Measurements from ENCODE around the gene SLC16A7.
"Not testable (repeated sequence)": the region's sequence is repeated elsewhere in the genome, so short reads cannot be mapped to it uniquely, and the experiment has no call there.

SLC16A7 gene

DNA sequence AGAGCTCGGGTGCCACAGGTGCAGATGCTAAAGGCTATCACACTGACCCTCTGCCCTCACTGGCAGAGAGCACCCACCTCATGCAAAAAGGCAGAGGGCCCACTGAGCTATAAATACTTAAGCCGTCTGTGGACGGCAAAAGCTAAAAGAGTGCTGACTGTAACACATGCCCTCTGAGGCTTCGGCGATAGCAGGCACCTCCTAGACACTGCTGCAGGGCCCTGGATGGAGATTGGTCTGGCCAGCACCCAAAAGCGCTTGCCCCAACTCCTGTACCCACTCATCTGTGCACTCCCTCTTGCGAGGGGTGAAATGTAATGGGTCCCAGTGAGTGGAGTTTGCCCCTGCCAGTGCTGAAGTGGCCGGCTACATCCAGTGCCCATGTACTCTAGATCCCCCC is 148.7 kb downstream of the SLC16A7 start:
- Histone ChIP-seq H3K27ac (ENCODE audit: low read length) (no peak overlapping the region), H3K9ac (ENCODE audit: low read length) (no peak overlapping the region), H3K36me3 (ENCODE audit: control insufficient read depth, low read depth, low read length) (no peaks in the 10 kb centered on the region), H3K4me3 (ENCODE audit: low read length) (no peak overlapping the region), H3K27me3 (ENCODE audit: control insufficient read depth, insufficient read depth, low read length) (no peaks in the 10 kb centered on the region), H3K4me1 (ENCODE audit: control insufficient read depth, low read depth, low read length) (no peaks in the 10 kb centered on the region), H3K9me3 (ENCODE audit: control insufficient read depth, low read depth, low read length) (no peaks in the 10 kb centered on the region)

DNA sequence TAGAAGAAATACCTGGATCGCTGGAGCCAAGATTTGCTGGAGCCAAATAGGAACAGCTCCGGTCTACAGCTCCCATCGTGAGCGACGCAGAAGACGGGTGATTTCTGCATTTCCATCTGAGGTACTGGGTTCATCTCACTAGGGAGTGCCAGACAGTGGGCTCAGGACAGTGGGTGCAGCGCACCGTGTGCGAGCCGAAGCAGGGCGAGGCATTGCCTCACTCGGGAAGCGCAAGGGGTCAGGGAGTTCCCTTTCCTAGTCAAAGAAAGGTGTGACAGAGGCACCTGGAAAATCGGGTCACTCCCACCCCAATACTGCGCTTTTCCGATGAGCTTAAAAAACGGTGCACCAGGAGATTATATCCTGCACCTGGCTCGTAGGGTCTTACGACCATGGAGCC is 155.3 kb downstream of the SLC16A7 start:
- not testable (repeated sequence) for H3K27ac ChIP-seq (ENCODE audit: low read length); H3K9ac ChIP-seq (ENCODE audit: low read length); H3K36me3 ChIP-seq (ENCODE audit: control insufficient read depth, low read depth, low read length); H3K4me1 ChIP-seq (ENCODE audit: control insufficient read depth, low read depth, low read length); H3K4me3 ChIP-seq (ENCODE audit: low read length); H3K27me3 ChIP-seq (ENCODE audit: control insufficient read depth, insufficient read depth, low read length); H3K9me3 ChIP-seq (ENCODE audit: control insufficient read depth, low read depth, low read length)

DNA sequence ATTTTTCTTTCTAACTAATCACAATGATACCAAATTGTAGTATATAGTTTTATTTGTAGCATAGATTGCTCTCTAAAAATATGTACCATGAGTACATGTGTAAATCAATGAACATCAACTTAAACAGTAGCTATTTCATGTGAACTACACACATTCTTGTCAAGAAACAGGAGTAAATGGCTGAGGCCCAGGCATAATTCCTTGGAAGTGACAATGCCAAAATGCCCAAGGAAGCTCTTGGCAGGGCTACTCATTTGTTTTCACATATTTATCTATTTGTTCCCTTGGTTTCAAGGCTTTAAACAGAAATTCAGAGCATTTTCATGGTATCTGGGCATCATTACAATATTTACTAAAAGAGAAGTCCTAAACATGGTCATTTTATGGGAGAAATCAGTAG is 165.7 kb downstream of the SLC16A7 start:
- no peak overlapping the region for H3K27ac ChIP-seq (ENCODE audit: low read length)

DNA sequence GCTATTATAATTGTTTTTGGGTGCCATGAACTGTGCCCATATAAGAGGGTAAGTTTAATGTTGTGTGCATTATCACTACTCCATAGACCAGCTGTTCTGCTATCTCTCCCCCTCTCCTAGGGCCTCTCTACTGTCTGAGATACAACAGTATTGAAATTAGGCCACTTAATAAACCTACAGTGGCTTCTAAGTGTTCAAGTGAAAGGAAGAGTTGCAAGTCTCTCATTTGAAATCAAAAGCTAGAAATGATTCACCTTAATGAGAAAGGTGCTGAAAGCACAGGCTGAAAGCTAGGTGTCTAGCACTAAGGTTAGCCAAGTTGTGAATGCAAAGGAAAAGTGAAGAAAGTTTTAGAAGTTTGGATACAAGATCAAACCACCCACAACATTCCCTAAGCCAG is 168.0 kb downstream of the SLC16A7 start:
- H3K36me3 ChIP-seq (ENCODE audit: control insufficient read depth, low read depth, low read length), result no peaks in the 10 kb centered on the region
- H3K4me1 ChIP-seq (ENCODE audit: control insufficient read depth, low read depth, low read length), result no peaks in the 10 kb centered on the region
- peaks cover 5% of the 10 kb centered on the region for H3K9me3 ChIP-seq (ENCODE audit: control insufficient read depth, low read depth, low read length)
- no peaks in the 10 kb centered on the region for H3K27me3 ChIP-seq (ENCODE audit: control insufficient read depth, insufficient read depth, low read length)
- no peak overlapping the region for H3K9ac ChIP-seq (ENCODE audit: low read length)
- no peak overlapping the region for H3K27ac ChIP-seq (ENCODE audit: low read length)
- no peak overlapping the region for H3K4me3 ChIP-seq (ENCODE audit: low read length)

More for the DNA sequence above, 165.7 kb downstream of the SLC16A7 start:
- Histone ChIP-seq H3K27me3 (ENCODE audit: control insufficient read depth, insufficient read depth, low read length) (no peaks in the 10 kb centered on the region), H3K9ac (ENCODE audit: low read length) (no peak overlapping the region), H3K4me3 (ENCODE audit: low read length) (no peak overlapping the region), H3K36me3 (ENCODE audit: control insufficient read depth, low read depth, low read length) (no peaks in the 10 kb centered on the region), H3K4me1 (ENCODE audit: control insufficient read depth, low read depth, low read length) (no peaks in the 10 kb centered on the region), H3K9me3 (ENCODE audit: control insufficient read depth, low read depth, low read length) (no peaks in the 10 kb centered on the region)

DNA sequence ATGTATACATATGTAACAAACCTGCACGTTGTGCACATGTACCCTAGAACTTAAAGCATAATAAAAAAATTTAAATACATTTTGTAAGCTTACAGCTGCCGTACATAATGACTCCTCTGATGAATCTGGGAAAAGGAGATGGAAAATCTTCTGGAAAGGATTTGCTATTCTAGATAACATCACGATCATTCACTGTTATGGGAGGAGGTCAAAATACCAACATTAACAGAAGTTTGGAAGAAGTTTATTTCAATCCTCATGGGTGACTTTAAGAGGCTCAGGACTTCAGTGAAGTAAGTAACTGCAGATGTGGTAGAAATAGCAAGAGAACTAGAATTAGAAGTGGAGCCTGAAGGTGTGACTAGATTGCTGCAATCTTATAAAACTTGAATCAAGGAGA is 172.2 kb downstream of the SLC16A7 start:
- no peaks in the 10 kb centered on the region for H3K4me1 ChIP-seq (ENCODE audit: control insufficient read depth, low read depth, low read length)
- no peak overlapping the region for H3K9ac ChIP-seq (ENCODE audit: low read length)
- H3K9me3 ChIP-seq (ENCODE audit: control insufficient read depth, low read depth, low read length), result peaks cover 5% of the 10 kb centered on the region
- no peak overlapping the region for H3K27ac ChIP-seq (ENCODE audit: low read length)
- H3K27me3 ChIP-seq (ENCODE audit: control insufficient read depth, insufficient read depth, low read length), result no peaks in the 10 kb centered on the region
- no peak overlapping the region for H3K4me3 ChIP-seq (ENCODE audit: low read length)
- no peaks in the 10 kb centered on the region for H3K36me3 ChIP-seq (ENCODE audit: control insufficient read depth, low read depth, low read length)

DNA sequence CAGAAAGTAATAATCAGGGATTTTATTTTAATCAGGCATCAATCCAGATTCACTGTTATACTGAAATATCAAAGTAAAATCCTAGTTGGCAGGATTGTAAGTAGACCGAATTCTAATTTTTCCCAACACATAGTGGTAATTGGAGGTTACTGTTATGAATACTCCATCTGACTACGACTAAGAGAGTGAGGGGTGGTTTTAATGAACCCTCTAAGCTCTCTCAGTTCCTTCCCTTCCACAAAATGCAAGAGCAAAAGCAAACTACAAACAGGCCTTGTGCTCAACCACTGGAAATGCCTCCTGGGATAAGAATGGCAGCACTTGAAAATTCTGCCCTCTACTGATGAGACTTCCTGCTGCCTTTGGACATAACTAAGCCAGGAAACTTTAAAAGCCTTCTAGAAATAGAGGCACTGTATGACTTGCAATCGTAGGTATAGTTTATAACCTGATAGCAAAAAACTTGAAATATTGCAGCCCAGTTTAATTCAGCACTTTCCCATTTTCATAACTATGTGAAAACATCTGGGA is 184.8 kb downstream of the SLC16A7 start:
- no peaks in the 10 kb centered on the region for H3K9me3 ChIP-seq (ENCODE audit: control insufficient read depth, low read depth, low read length)
- no peak overlapping the region for H3K4me3 ChIP-seq (ENCODE audit: low read length)
- no peak overlapping the region for H3K9ac ChIP-seq (ENCODE audit: low read length)
- H3K27me3 ChIP-seq (ENCODE audit: control insufficient read depth, insufficient read depth, low read length), result no peaks in the 10 kb centered on the region
- no peak overlapping the region for H3K27ac ChIP-seq (ENCODE audit: low read length)
- no peaks in the 10 kb centered on the region for H3K36me3 ChIP-seq (ENCODE audit: control insufficient read depth, low read depth, low read length)
- no peaks in the 10 kb centered on the region for H3K4me1 ChIP-seq (ENCODE audit: control insufficient read depth, low read depth, low read length)

DNA sequence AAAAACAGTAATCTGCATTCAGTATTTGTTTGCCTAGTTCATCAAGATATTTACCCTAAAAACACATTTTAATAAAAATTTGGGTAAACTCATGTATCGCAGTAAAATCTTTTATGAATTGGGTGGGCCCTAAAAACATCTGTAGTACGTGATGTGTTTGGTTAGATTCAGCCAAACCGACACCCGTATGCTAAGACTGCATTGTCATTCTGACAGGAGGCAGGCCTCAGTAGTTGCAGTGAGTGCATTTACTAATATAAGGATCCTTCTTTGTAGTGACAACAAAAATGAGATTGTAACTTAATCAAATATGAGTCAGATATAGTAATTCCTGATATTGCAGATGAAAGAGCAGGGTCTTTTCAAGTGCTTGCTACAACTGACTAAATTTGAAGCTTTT is 191.8 kb downstream of the SLC16A7 start:
- H3K9me3 ChIP-seq (ENCODE audit: control insufficient read depth, low read depth, low read length), result no peaks in the 10 kb centered on the region

DNA sequence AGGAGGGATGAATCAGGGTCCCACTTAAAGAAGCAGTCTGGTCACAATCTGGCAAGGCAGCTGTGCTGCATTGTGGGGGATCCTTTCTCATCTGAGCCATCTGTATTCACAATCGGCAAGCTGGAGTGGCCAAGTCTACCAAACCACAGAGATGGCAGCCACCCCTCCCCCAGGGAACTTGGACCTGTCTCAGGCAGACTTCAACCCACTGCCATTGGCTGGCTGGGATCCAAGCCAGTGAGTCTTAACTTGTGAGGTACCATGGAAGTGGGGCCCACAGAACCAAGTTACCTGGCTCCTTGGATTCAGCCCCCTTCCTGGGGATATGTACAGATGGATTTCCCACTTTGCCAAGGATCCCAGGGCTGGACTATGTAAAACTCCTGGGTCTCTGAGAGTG is 196.8 kb downstream of the SLC16A7 start:
- no peak overlapping the region for H3K27ac ChIP-seq (ENCODE audit: low read length)
- no peak overlapping the region for H3K9ac ChIP-seq (ENCODE audit: low read length)
- H3K4me1 ChIP-seq (ENCODE audit: control insufficient read depth, low read depth, low read length), result no peaks in the 10 kb centered on the region
- H3K36me3 ChIP-seq (ENCODE audit: control insufficient read depth, low read depth, low read length), result no peaks in the 10 kb centered on the region
- no peaks in the 10 kb centered on the region for H3K9me3 ChIP-seq (ENCODE audit: control insufficient read depth, low read depth, low read length)
- H3K27me3 ChIP-seq (ENCODE audit: control insufficient read depth, insufficient read depth, low read length), result no peaks in the 10 kb centered on the region
- no peak overlapping the region for H3K4me3 ChIP-seq (ENCODE audit: low read length)

More for the DNA sequence above, 191.8 kb downstream of the SLC16A7 start:
- H3K36me3 ChIP-seq (ENCODE audit: control insufficient read depth, low read depth, low read length), result no peaks in the 10 kb centered on the region
- H3K4me3 ChIP-seq (ENCODE audit: low read length), result no peak overlapping the region
- no peaks in the 10 kb centered on the region for H3K4me1 ChIP-seq (ENCODE audit: control insufficient read depth, low read depth, low read length)
- H3K27me3 ChIP-seq (ENCODE audit: control insufficient read depth, insufficient read depth, low read length), result no peaks in the 10 kb centered on the region
- no peak overlapping the region for H3K9ac ChIP-seq (ENCODE audit: low read length)
- H3K27ac ChIP-seq (ENCODE audit: low read length), result no peak overlapping the region

DNA sequence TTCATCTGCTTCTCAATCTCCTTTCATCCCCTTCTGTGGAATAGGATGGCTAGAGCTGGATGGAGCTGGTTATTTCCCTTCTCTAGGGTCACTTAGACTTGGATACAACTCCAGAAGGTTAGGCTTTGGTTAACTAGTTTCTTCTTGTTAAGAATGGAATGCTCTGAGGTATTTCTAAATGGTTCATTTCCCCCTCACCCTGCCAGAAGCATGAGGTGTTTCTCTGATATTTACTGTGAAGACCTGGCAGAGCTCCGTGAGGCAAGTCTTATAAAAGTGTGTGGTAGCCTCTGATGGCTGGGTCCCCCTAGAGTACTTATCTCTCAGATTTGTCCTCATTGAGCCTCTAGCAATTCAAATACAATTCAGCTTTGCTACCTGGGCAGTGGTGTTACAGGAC is 207.9 kb downstream of the SLC16A7 start:
- H3K4me3 ChIP-seq (ENCODE audit: low read length), result no peak overlapping the region
- H3K36me3 ChIP-seq (ENCODE audit: control insufficient read depth, low read depth, low read length), result no peaks in the 10 kb centered on the region
- no peak overlapping the region for H3K27ac ChIP-seq (ENCODE audit: low read length)
- H3K27me3 ChIP-seq (ENCODE audit: control insufficient read depth, insufficient read depth, low read length), result no peaks in the 10 kb centered on the region
- H3K9me3 ChIP-seq (ENCODE audit: control insufficient read depth, low read depth, low read length), result no peaks in the 10 kb centered on the region
- H3K9ac ChIP-seq (ENCODE audit: low read length), result no peak overlapping the region
- H3K4me1 ChIP-seq (ENCODE audit: control insufficient read depth, low read depth, low read length), result no peaks in the 10 kb centered on the region

DNA sequence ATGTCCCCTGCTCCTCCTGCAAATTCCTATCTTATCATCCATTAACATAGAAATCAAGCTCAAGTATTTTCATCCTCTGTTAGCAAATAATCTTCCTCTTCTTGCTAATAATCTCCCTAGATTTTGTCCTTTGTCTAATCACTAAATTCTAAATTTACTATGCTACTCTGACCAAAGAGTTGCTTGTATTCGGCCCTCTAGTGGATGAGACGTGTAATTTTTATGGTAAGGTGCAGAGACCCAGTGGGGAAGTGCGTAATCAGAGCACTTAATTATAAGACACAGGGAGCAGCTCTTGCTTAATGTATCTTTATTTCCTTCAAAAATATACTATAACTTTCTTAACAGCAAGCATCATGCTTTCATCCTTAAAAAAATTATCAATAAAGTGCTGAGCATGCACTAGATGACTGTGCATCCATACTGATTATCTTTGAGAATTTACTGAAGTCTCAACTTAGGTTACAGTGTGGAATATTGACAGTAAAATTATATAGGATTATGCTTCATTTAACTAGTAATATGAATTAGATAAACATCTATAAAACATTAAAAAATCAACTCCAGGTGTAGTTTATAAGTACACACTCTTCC is 212.6 kb downstream of the SLC16A7 start:
- H3K9me3 ChIP-seq (ENCODE audit: control insufficient read depth, low read depth, low read length), result no peaks in the 10 kb centered on the region
- H3K4me1 ChIP-seq (ENCODE audit: control insufficient read depth, low read depth, low read length), result no peaks in the 10 kb centered on the region
- no peaks in the 10 kb centered on the region for H3K27me3 ChIP-seq (ENCODE audit: control insufficient read depth, insufficient read depth, low read length)
- no peaks in the 10 kb centered on the region for H3K36me3 ChIP-seq (ENCODE audit: control insufficient read depth, low read depth, low read length)
- H3K27ac ChIP-seq (ENCODE audit: low read length), result no peak overlapping the region
- H3K9ac ChIP-seq (ENCODE audit: low read length), result no peak overlapping the region
- H3K4me3 ChIP-seq (ENCODE audit: low read length), result no peak overlapping the region

DNA sequence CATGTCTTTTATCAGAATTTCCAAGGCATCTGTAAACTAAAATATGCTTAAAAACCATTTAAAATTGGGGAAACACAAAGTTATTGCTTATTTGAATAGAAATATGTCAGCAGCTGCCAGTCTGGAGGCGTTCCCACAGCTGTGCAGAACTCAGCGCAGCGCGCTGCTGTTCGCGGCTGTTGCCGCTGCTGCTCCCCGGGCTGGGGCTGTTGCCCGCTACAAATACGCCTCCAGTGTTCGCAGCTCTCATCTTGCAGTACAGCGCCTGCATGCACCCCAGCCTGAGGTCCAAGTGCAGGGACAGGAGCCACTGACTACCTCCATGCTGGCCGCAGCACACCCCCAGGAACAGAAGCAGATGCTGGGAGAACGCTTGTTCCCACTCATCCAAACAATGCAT is 216.2 kb downstream of the SLC16A7 start:
- H3K27me3 ChIP-seq (ENCODE audit: control insufficient read depth, insufficient read depth, low read length), result no peaks in the 10 kb centered on the region
- H3K9ac ChIP-seq (ENCODE audit: low read length), result no peak overlapping the region
- H3K9me3 ChIP-seq (ENCODE audit: control insufficient read depth, low read depth, low read length), result peaks cover under 1% of the 10 kb centered on the region
- no peaks in the 10 kb centered on the region for H3K4me1 ChIP-seq (ENCODE audit: control insufficient read depth, low read depth, low read length)
- no peaks in the 10 kb centered on the region for H3K36me3 ChIP-seq (ENCODE audit: control insufficient read depth, low read depth, low read length)
- H3K4me3 ChIP-seq (ENCODE audit: low read length), result no peak overlapping the region
- H3K27ac ChIP-seq (ENCODE audit: low read length), result no peak overlapping the region

DNA sequence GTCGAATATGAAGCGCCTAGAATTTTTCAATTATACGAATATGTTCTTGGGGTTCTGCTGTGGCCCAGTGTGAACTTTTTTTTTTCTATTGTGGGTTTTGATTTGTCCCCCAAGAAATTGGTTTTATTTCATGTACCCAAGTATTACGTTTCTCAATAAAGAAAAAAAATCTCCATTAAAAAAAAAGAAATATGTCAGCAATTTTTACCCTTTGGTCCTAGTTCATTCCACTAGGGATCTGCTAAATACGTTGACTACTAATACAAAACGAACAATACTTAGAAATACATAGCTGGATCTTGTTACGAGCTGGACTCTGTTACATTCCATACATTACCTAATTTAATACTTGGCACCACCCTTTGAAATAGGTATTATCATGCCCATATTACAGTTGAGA is 216.9 kb downstream of the SLC16A7 start:
- Histone ChIP-seq H3K27me3 (ENCODE audit: control insufficient read depth, insufficient read depth, low read length) (no peaks in the 10 kb centered on the region), H3K4me1 (ENCODE audit: control insufficient read depth, low read depth, low read length) (no peaks in the 10 kb centered on the region), H3K36me3 (ENCODE audit: control insufficient read depth, low read depth, low read length) (no peaks in the 10 kb centered on the region)

More for the DNA sequence above, 216.9 kb downstream of the SLC16A7 start:
- peaks cover 3% of the 10 kb centered on the region for H3K9me3 ChIP-seq (ENCODE audit: control insufficient read depth, low read depth, low read length)
- H3K4me3 ChIP-seq (ENCODE audit: low read length), result no peak overlapping the region
- H3K9ac ChIP-seq (ENCODE audit: low read length), result no peak overlapping the region
- H3K27ac ChIP-seq (ENCODE audit: low read length), result no peak overlapping the region
